ENCODE data around the gene NUFIP1. TPM values are rescaled to one million over a fixed set of nuclear protein-coding genes. Genes with fewer than 3 reads are reported as not detected.
A peak's percentile ranks its signal among the peaks of the same experiment; 100 is the strongest.

Gene NUFIP1
- polyA plus RNA-seq, 1 experiment: 4.0 TPM

- ChIA-PET POLR2A (interaction anchor here (0.5 kb wide), 1 partner anchor 48 kb away, joined by 5 read pairs; no protein-coding TSS in a partner anchor), CTCF (interaction anchor here (0.9 kb wide), 1 partner anchor 429 kb away, joined by 3 read pairs; no protein-coding TSS in a partner anchor)
- Histone ChIP-seq H3K4me3 (ENCODE audit: low read depth, low read length) (no peak overlapping the region), H3K27ac (ENCODE audit: low read depth, low read length) (no peak overlapping the region), H3K27me3 (ENCODE audit: control insufficient read depth, insufficient read depth, low read length) (no peaks in the 10 kb centered on the region), H3K9me3 (ENCODE audit: control insufficient read depth, insufficient read depth, low read length) (peaks cover 4% of the 10 kb centered on the region; the same call in 1 of the 2 replicates)
- no peak for DNase-seq (ENCODE audit: low read depth, low spot score)
- TF ChIP-seq CTCF (IDR thresholded peaks at IDR 0.05; ENCODE audit: low read depth, low read length): no peak
Observed at GRCh38 chr13:44912278-44913016, 76.8 kb downstream of the NUFIP1 start.

DNA sequence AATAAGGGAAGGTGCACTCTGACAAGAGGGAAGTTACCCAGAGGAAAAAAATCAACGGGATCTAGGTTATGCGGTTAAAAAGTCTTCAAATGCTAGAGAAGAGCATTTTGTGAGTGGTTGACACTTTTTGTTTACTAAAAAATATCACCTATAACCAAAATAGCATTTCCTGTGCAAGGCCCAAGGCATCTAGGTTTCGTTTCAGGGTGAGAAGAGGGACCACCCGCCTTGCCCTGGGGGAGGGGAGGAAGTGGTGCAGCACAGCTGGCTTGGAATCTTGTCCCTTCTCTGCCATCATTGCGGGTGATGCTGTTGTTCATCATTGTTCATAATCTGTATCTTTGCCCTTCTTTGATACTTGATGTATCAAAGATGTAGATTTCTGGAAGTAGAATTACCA, 80.6 kb downstream of the NUFIP1 start:
- POLR2A ChIA-PET: no interaction called here
- Histone ChIP-seq H3K4me3 (ENCODE audit: low read depth, low read length) (no peak overlapping the region), H3K9me3 (ENCODE audit: control insufficient read depth, insufficient read depth, low read length) (peaks cover 4% of the 10 kb centered on the region; the same call in 1 of the 2 replicates), H3K27me3 (ENCODE audit: control insufficient read depth, insufficient read depth, low read length) (no peaks in the 10 kb centered on the region), H3K27ac (ENCODE audit: low read depth, low read length) (no peak overlapping the region)
- DNase-seq (ENCODE audit: low read depth, low spot score): no peak
- CTCF ChIA-PET: interaction anchor here (1.0 kb wide), 1 partner anchor 10 kb away, joined by 3 read pairs; no protein-coding TSS in a partner anchor
- TF ChIP-seq CTCF (IDR thresholded peaks at IDR 0.05; ENCODE audit: low read depth, low read length): no peak

DNA sequence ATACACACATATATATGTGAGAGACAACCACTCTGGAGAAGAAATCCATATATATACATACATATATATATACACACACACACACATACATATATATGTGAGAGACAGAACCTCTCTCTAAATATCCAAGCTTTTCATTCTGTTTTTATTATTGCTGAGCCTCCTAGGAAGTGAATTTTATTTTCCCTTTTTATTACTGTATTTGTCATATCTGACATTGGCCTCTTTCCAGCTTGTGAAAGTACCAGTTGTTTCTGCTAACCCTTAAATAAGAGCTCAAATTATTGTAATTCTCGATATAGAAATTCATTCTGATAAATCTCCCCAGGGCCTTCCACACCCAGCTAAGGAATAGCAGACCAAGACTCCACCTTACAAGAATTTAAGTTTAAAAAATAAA, 81.0 kb downstream of the NUFIP1 start:
- ChIA-PET CTCF (interaction anchor here (1.0 kb wide), 1 partner anchor 10 kb away, joined by 3 read pairs; no protein-coding TSS in a partner anchor), POLR2A (no interaction called here)
- Histone ChIP-seq H3K9me3 (ENCODE audit: control insufficient read depth, insufficient read depth, low read length) (peaks cover 4% of the 10 kb centered on the region; the same call in 1 of the 2 replicates), H3K27me3 (ENCODE audit: control insufficient read depth, insufficient read depth, low read length) (no peaks in the 10 kb centered on the region), H3K27ac (ENCODE audit: low read depth, low read length) (no peak overlapping the region), H3K4me3 (ENCODE audit: low read depth, low read length) (no peak overlapping the region)
- DNase-seq (ENCODE audit: low read depth, low spot score): no peak
- no peak for TF ChIP-seq CTCF (IDR thresholded peaks at IDR 0.05; ENCODE audit: low read depth, low read length)

DNA sequence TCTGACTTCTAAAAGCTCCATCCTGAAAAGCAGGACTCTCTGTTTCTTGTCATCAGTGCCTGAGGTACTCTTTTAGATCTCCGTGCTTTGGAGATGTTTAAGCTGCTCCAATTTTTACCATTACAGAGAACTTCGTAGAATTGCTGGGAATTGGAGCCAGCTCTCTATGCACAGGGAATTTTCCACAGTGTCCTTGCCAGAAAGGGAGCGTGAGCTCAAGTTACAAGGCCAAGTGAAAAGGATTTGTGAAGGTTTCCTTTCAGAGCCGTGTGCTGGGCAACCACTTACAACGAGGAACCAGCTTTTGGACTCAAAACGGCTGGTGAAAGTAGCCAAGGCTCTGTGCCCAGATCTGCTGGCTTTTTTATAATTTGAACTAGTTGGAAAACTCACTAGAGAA, 82.6 kb downstream of the NUFIP1 start:
- peak overlapping the region; percentile 24 for H3K27ac ChIP-seq (ENCODE audit: low read depth, low read length)
- TF ChIP-seq CTCF (IDR thresholded peaks at IDR 0.05; ENCODE audit: low read depth, low read length): no peak
- peaks cover 4% of the 10 kb centered on the region; the same call in 1 of the 2 replicates for H3K9me3 ChIP-seq (ENCODE audit: control insufficient read depth, insufficient read depth, low read length)
- ChIA-PET CTCF (interaction anchor here (0.9 to 1.2 kb wide), 4 partner anchors 8 to 423 kb away, joined by 3 to 6 read pairs (median 3); no protein-coding TSS in a partner anchor), POLR2A (no interaction called here)
- DNase-seq (ENCODE audit: low read depth, low spot score): no peak
- H3K4me3 ChIP-seq (ENCODE audit: low read depth, low read length): no peak overlapping the region
- no peaks in the 10 kb centered on the region for H3K27me3 ChIP-seq (ENCODE audit: control insufficient read depth, insufficient read depth, low read length)

DNA sequence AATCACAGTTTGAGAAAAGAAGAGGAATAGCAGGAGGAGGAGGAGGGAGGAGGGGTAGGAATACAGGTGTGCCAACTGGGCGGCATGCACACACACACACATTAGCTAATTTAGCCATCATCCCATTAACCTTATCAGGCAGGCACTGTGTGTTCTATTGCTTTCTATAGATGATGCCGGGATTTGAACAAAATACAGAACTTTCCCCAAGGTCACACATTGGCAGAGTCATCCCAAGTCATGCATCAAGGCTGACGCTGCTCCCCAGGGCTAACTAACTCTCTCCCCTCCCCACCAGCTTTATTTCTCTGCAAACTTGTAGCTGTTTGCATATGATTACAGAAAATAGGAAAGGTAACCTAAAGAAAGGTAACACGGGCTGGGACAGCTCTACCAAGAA, 83.0 kb downstream of the NUFIP1 start:
- CTCF ChIA-PET: interaction anchor here (0.9 to 1.6 kb wide), 3 partner anchors 8 to 423 kb away, joined by 3 to 6 read pairs (median 4); no protein-coding TSS in a partner anchor
- DNase-seq (ENCODE audit: low read depth, low spot score): no peak
- TF ChIP-seq CTCF (IDR thresholded peaks at IDR 0.05; ENCODE audit: low read depth, low read length): no peak
- Histone ChIP-seq H3K27ac (ENCODE audit: low read depth, low read length) (no peak overlapping the region), H3K27me3 (ENCODE audit: control insufficient read depth, insufficient read depth, low read length) (no peaks in the 10 kb centered on the region), H3K9me3 (ENCODE audit: control insufficient read depth, insufficient read depth, low read length) (peaks cover 4% of the 10 kb centered on the region; the same call in 1 of the 2 replicates), H3K4me3 (ENCODE audit: low read depth, low read length) (no peak overlapping the region)
- POLR2A ChIA-PET: interaction anchor here (1.8 kb wide), 1 partner anchor 12 kb away, joined by 5 read pairs; no protein-coding TSS in a partner anchor
